Measurements from ENCODE around the gene REPIN1. TPM values are rescaled to one million over a fixed set of nuclear protein-coding genes. Genes with fewer than 3 reads are reported as not detected.
"Not testable (repeated sequence)": the region's sequence is repeated elsewhere in the genome, so short reads cannot be mapped to it uniquely, and the experiment has no call there.

Gene REPIN1
- total RNA-seq, 1 experiment from 2014 or later: 106 TPM

- H4K20me1 ChIP-seq (ENCODE audit: control insufficient read depth, insufficient read depth, insufficient read length): no peaks in the 10 kb centered on the region
- H3K36me3 Mint-ChIP-seq (ENCODE audit: insufficient read depth in 1 of 3, low read depth in 3 of 3): peaks cover 25 to 47% (median 28%) of the 10 kb centered on the region in 3 experiments; a peak in 6 of 7 replicates
These were observed 16.7 kb downstream of the REPIN1 start for GRCh38 chr7:150385302-150385723.

GRCh38 chr7:150385884-150386283, 17.3 kb downstream of the REPIN1 start:
- not testable (repeated sequence) for H3K27me3 ChIP-seq (ENCODE audit: insufficient read depth, low read length); H4K91ac ChIP-seq (ENCODE audit: insufficient read length, low read depth, low read length); H3K9me3 ChIP-seq (ENCODE audit: control insufficient read depth, low read depth, low read length); DNase-seq; H3K79me2 ChIP-seq (ENCODE audit: insufficient read depth, low read length); H3K4me1 ChIP-seq (ENCODE audit: insufficient read depth, low read length); H3K27ac ChIP-seq (ENCODE audit: insufficient read length, low read depth, low read length); H3K56ac ChIP-seq (ENCODE audit: insufficient read length, low read depth, low read length); H4K8ac ChIP-seq (replicated peaks; ENCODE audit: insufficient read length, low read depth, low read length); H3K4me3 Mint-ChIP-seq; H3K9me3 Mint-ChIP-seq; H3K27me3 Mint-ChIP-seq (ENCODE audit: low read depth); H3K23me2 ChIP-seq (ENCODE audit: insufficient read length, low read depth, low read length, poor library complexity, severe bottlenecking); H3K4ac ChIP-seq (ENCODE audit: low read depth, low read length); H3K9ac ChIP-seq (ENCODE audit: extremely low read depth, insufficient read length, low read length); H2BK5ac ChIP-seq (ENCODE audit: insufficient read length, low read length); H2BK20ac ChIP-seq (ENCODE audit: low read depth, low read length, poor library complexity, severe bottlenecking); H3T11ph ChIP-seq (ENCODE audit: low read length); H3K79me1 ChIP-seq (ENCODE audit: insufficient read depth, low read depth, low read length, poor library complexity, severe bottlenecking); H4K5ac ChIP-seq (ENCODE audit: insufficient read length, low read depth, low read length); H3K23ac ChIP-seq (ENCODE audit: insufficient read length, low read depth, low read length); H3K14ac ChIP-seq (ENCODE audit: insufficient read depth, low read length); H2BK120ac ChIP-seq (ENCODE audit: low read depth, low read length, poor library complexity, severe bottlenecking); H2AK5ac ChIP-seq (ENCODE audit: insufficient read length, low read length); H3K4me2 ChIP-seq (ENCODE audit: insufficient read depth, insufficient read length, low read length); H2BK12ac ChIP-seq (ENCODE audit: insufficient read length, low read depth, low read length); H4K20me1 ChIP-seq (ENCODE audit: control insufficient read depth, insufficient read depth, insufficient read length); H2BK15ac ChIP-seq (ENCODE audit: low read depth, low read length); H2AFZ ChIP-seq (ENCODE audit: low read length); H3K18ac ChIP-seq (ENCODE audit: insufficient read length, low read depth, low read length)
- no CpG with 5 or more reads among the region's 6 CpGs for WGBS (ENCODE audit: extremely low coverage, insufficient read length, low lambda C conversion rate)
- Mint-ChIP-seq H3K36me3 (ENCODE audit: insufficient read depth in 1 of 3, low read depth in 3 of 3) (peaks cover 29 to 52% (median 34%) of the 10 kb centered on the region in 3 experiments; a peak in 6 of 7 replicates), H3K27ac (peak overlapping the region; percentile 68 to 94 (median 70); a peak in 2 of 7 replicates), H3K4me1 (peaks cover 65 to 74% of the 10 kb centered on the region in 2 experiments)

More at GRCh38 chr7:150385302-150385723, 16.7 kb downstream of the REPIN1 start:
- no peak overlapping the region for H4K91ac ChIP-seq (ENCODE audit: insufficient read length, low read depth, low read length)
- no peak overlapping the region for H2AK5ac ChIP-seq (ENCODE audit: insufficient read length, low read length)
- no peak overlapping the region for H3T11ph ChIP-seq (ENCODE audit: low read length)
- H3K14ac ChIP-seq (ENCODE audit: insufficient read depth, low read length): no peak overlapping the region
- H3K9me3 Mint-ChIP-seq: no peaks in the 10 kb centered on the region
- H3K79me2 ChIP-seq (ENCODE audit: insufficient read depth, low read length): peaks cover 9% of the 10 kb centered on the region; the same call in 1 of the 2 replicates
- no peak overlapping the region for H3K9ac ChIP-seq (ENCODE audit: extremely low read depth, insufficient read length, low read length)
- H2AFZ ChIP-seq (ENCODE audit: low read length): no peak overlapping the region
- H3K79me1 ChIP-seq (ENCODE audit: insufficient read depth, low read depth, low read length, poor library complexity, severe bottlenecking): no peaks in the 10 kb centered on the region
- no CpG with 5 or more reads among the region's 14 CpGs for WGBS (ENCODE audit: extremely low coverage, insufficient read length, low lambda C conversion rate)
- no peak overlapping the region for H3K23ac ChIP-seq (ENCODE audit: insufficient read length, low read depth, low read length)
- peak overlapping the region in 1 of 2 experiments; percentile 61; a peak in 3 of 5 replicates for H3K4me3 Mint-ChIP-seq
- no peak overlapping the region for H2BK120ac ChIP-seq (ENCODE audit: low read depth, low read length, poor library complexity, severe bottlenecking)
- H3K27ac Mint-ChIP-seq: peak overlapping the region; percentile 62 to 90 (median 68); a peak in 4 of 7 replicates
- H3K4ac ChIP-seq (ENCODE audit: low read depth, low read length): no peak overlapping the region
- no peak overlapping the region for H2BK15ac ChIP-seq (ENCODE audit: low read depth, low read length)
- H4K5ac ChIP-seq (ENCODE audit: insufficient read length, low read depth, low read length): no peak overlapping the region
- no peaks in the 10 kb centered on the region for H3K9me3 ChIP-seq (ENCODE audit: control insufficient read depth, low read depth, low read length)
- no peak overlapping the region for H3K4me2 ChIP-seq (ENCODE audit: insufficient read depth, insufficient read length, low read length)
- peaks cover 3% of the 10 kb centered on the region for H3K23me2 ChIP-seq (ENCODE audit: insufficient read length, low read depth, low read length, poor library complexity, severe bottlenecking)
- H3K27me3 ChIP-seq (ENCODE audit: insufficient read depth, low read length): no peaks in the 10 kb centered on the region
- peaks cover 11% of the 10 kb centered on the region for H3K4me1 ChIP-seq (ENCODE audit: insufficient read depth, low read length)
- no peak overlapping the region for H2BK12ac ChIP-seq (ENCODE audit: insufficient read length, low read depth, low read length)
- H2BK20ac ChIP-seq (ENCODE audit: low read depth, low read length, poor library complexity, severe bottlenecking): no peak overlapping the region
- TF ChIP-seq CTCF (conservative IDR thresholded peaks at IDR 0.05): no peak
- H3K56ac ChIP-seq (ENCODE audit: insufficient read length, low read depth, low read length): no peak overlapping the region
- H3K27me3 Mint-ChIP-seq (ENCODE audit: low read depth): no peaks in the 10 kb centered on the region
- DNase-seq: no peak
- no peak overlapping the region for H3K27ac ChIP-seq (ENCODE audit: insufficient read length, low read depth, low read length)
- peaks cover 71 to 80% of the 10 kb centered on the region in 2 experiments for H3K4me1 Mint-ChIP-seq
- no peak overlapping the region for H4K8ac ChIP-seq (replicated peaks; ENCODE audit: insufficient read length, low read depth, low read length)
- H2BK5ac ChIP-seq (ENCODE audit: insufficient read length, low read length): no peak overlapping the region
- H3K18ac ChIP-seq (ENCODE audit: insufficient read length, low read depth, low read length): no peak overlapping the region

Data from H9 (cell line).